ENCODE measurements around the gene BLOC1S6. TPM values are rescaled to one million over a fixed set of nuclear protein-coding genes. Genes with fewer than 3 reads are reported as not detected.

Gene BLOC1S6
- polyA plus RNA-seq (ENCODE audit: insufficient read depth in 1 of 5, insufficient read length in 5 of 5, low replicate concordance in 1 of 5) = 10 to 100 TPM; 43.0 to 62.0 (median 54.7) TPM
- long read RNA-seq, donor 1, full-length matches to known transcripts = 6 of 6 reads
- long read RNA-seq, donor 1, partial matches to known transcripts = 0 of 6 reads
- long read RNA-seq, donor 1, other reads (novel, unspliced or antisense) = 0 of 6 reads
- long read RNA-seq, donor 2, full-length matches to known transcripts = 11 of 11 reads
- long read RNA-seq, donor 2, partial matches to known transcripts = 0 of 11 reads
- long read RNA-seq, donor 2, other reads (novel, unspliced or antisense) = 0 of 11 reads
- long read RNA-seq, donor 3, full-length matches to known transcripts = 4 of 4 reads
- long read RNA-seq, donor 3, partial matches to known transcripts = 0 of 4 reads
- long read RNA-seq, donor 3, other reads (novel, unspliced or antisense) = 0 of 4 reads
- long read RNA-seq, donor 4, full-length matches to known transcripts = 4 of 4 reads
- long read RNA-seq, donor 4, partial matches to known transcripts = 0 of 4 reads
- long read RNA-seq, donor 4, other reads (novel, unspliced or antisense) = 0 of 4 reads
- long read RNA-seq, donor 5, full-length matches to known transcripts = 21 of 21 reads
- long read RNA-seq, donor 5, partial matches to known transcripts = 0 of 21 reads
- long read RNA-seq, donor 5, other reads (novel, unspliced or antisense) = 0 of 21 reads
- long read RNA-seq, donor 6, full-length matches to known transcripts = 14 of 20 reads
- long read RNA-seq, donor 6, partial matches to known transcripts = 6 of 20 reads
- long read RNA-seq, donor 6, other reads (novel, unspliced or antisense) = 0 of 20 reads
- long read RNA-seq, donor 7, full-length matches to known transcripts = 10 of 10 reads
- long read RNA-seq, donor 7, partial matches to known transcripts = 0 of 10 reads
- long read RNA-seq, donor 7, other reads (novel, unspliced or antisense) = 0 of 10 reads
- long read RNA-seq, donor 8, full-length matches to known transcripts = 4 of 4 reads
- long read RNA-seq, donor 8, partial matches to known transcripts = 0 of 4 reads
- long read RNA-seq, donor 8, other reads (novel, unspliced or antisense) = 0 of 4 reads

- peak; percentile 95 to 96 for DNase-seq
Observed at GRCh38 chr15:45587095-45587862, at the start of gene BLOC1S6. Gene BLOC1S6, plus strand, starts transcription at chr15:45587379. Its CDS starts 65 bp downstream, at chr15:45587444.

- DNase-seq = no peak
Observed at GRCh38 chr15:45539680-45540079, 47.5 kb upstream of the BLOC1S6 start.

- DNase-seq = no peak
Observed at GRCh38 chr15:45540531-45540930, 46.6 kb upstream of the BLOC1S6 start.

GRCh38 chr15:45543051-45543450 is 44.1 kb upstream of the BLOC1S6 start:
- no peak for DNase-seq

GRCh38 chr15:45544266-45545023 is 42.7 kb upstream of the BLOC1S6 start:
- no peak for DNase-seq

- DNase-seq = no peak
Observed at GRCh38 chr15:45546789-45547188, 40.4 kb upstream of the BLOC1S6 start.

- no peak for DNase-seq
Observed at GRCh38 chr15:45548753-45549520, 38.2 kb upstream of the BLOC1S6 start.

- DNase-seq = no peak
Observed at GRCh38 chr15:45549541-45550220, 37.5 kb upstream of the BLOC1S6 start.

- no peak for DNase-seq
Observed at GRCh38 chr15:45550436-45550835, 36.7 kb upstream of the BLOC1S6 start.

GRCh38 chr15:45551676-45552075 is 35.5 kb upstream of the BLOC1S6 start:
- no peak for DNase-seq

GRCh38 chr15:45555934-45556608 is 31.1 kb upstream of the BLOC1S6 start:
- no peak for DNase-seq

- DNase-seq = no peak
Observed at GRCh38 chr15:45572617-45573016, 14.6 kb upstream of the BLOC1S6 start.

- DNase-seq = no peak
Observed at GRCh38 chr15:45573961-45574629, 13.1 kb upstream of the BLOC1S6 start.

GRCh38 chr15:45581919-45582318 is 5.3 kb upstream of the BLOC1S6 start:
- no peak for DNase-seq

- DNase-seq = no peak
Observed at GRCh38 chr15:45583731-45584639, 3.2 kb upstream of the BLOC1S6 start.

- DNase-seq = peak; percentile 1 to 7
Observed at GRCh38 chr15:45585069-45585791, 1.9 kb upstream of the BLOC1S6 start.
